NCI-H446 (cell line): ENCODE data around the gene BRIP1.
A peak's percentile ranks its signal among the peaks of the same experiment; 100 is the strongest.

Experiments
- DNase-seq, 2 experiments: peaks; one replicate each; lab custom pipeline; 2025; lab: John Stamatoyannopoulos, UW

BRIP1 gene

GRCh38 chr17:61660746-61661485, 202.4 kb downstream of the BRIP1 start:
- DNase-seq: no peak

GRCh38 chr17:61659437-61659836, 203.9 kb downstream of the BRIP1 start:
- no peak for DNase-seq

GRCh38 chr17:61658183-61658582, 205.1 kb downstream of the BRIP1 start:
- no peak for DNase-seq

GRCh38 chr17:61657338-61657737, 206.0 kb downstream of the BRIP1 start:
- DNase-seq: no peak

- no peak for DNase-seq
Observed at GRCh38 chr17:61656721-61657217, 206.6 kb downstream of the BRIP1 start.

GRCh38 chr17:61650749-61651148, 212.6 kb downstream of the BRIP1 start:
- DNase-seq: no peak

- no peak for DNase-seq
Observed at GRCh38 chr17:61648587-61648986, 214.7 kb downstream of the BRIP1 start.

GRCh38 chr17:61647047-61647446, 216.3 kb downstream of the BRIP1 start:
- no peak for DNase-seq

- no peak for DNase-seq
Observed at GRCh38 chr17:61646482-61646881, 216.8 kb downstream of the BRIP1 start.

GRCh38 chr17:61645920-61646319, 217.4 kb downstream of the BRIP1 start:
- no peak for DNase-seq

GRCh38 chr17:61644800-61645774, 218.2 kb downstream of the BRIP1 start:
- DNase-seq: no peak

- no peak for DNase-seq
Observed at GRCh38 chr17:61642768-61643167, 220.6 kb downstream of the BRIP1 start.

- no peak for DNase-seq
Observed at GRCh38 chr17:61641715-61642114, 221.6 kb downstream of the BRIP1 start.

- no peak for DNase-seq
Observed at GRCh38 chr17:61641084-61641483, 222.2 kb downstream of the BRIP1 start.

- DNase-seq: no peak
Observed at GRCh38 chr17:61639818-61640217, 223.5 kb downstream of the BRIP1 start.

GRCh38 chr17:61638087-61638486, 225.2 kb downstream of the BRIP1 start:
- no peak for DNase-seq

GRCh38 chr17:61635913-61636432, 227.4 kb downstream of the BRIP1 start:
- DNase-seq: peak; percentile 16 to 63

GRCh38 chr17:61634942-61635538, 228.3 kb downstream of the BRIP1 start:
- DNase-seq: no peak

GRCh38 chr17:61634011-61634539, 229.3 kb downstream of the BRIP1 start:
- DNase-seq: no peak

- no peak for DNase-seq
Observed at GRCh38 chr17:61632826-61633225, 230.5 kb downstream of the BRIP1 start.

GRCh38 chr17:61631800-61632199, 231.5 kb downstream of the BRIP1 start:
- DNase-seq: no peak
